Activated CD4-positive, alpha-beta memory T cell treated with anti-CD3 and anti-CD28 coated beads, Interleukin-2, amount 10 ng/mL, durations not matched to agents 7 days and 5 days (primary cell): ENCODE measurements around the gene PRAMEF1. TPM values are rescaled to one million over a fixed set of nuclear protein-coding genes. Genes with fewer than 3 reads are reported as not detected.
"Not testable (repeated sequence)": the region's sequence is repeated elsewhere in the genome, so short reads cannot be mapped to it uniquely, and the experiment has no call there.

Experiments
- CTCF ChIA-PET: fragments of 350-600 bp; sonication (Branson Sonifier 250); formaldehyde crosslinking; loops from one replicate; lab custom pipeline; 2021; ENCODE audit warnings: antibody characterized with exemption, inconsistent platforms; lab: Charles Lee
- POLR2A ChIA-PET: fragments of 350-600 bp; sonication (Branson Sonifier 250); formaldehyde crosslinking; loops from one replicate; lab custom pipeline; 2021; ENCODE audit warnings: antibody characterized with exemption; lab: Charles Lee
- DNase-seq: peaks from one replicate; pipeline ENCODE4 v3.0.0-alpha.2; 2020
- H3K27ac Mint-ChIP-seq: one replicate; pipeline ENCODE4 v1.8.0; 2021; ENCODE audit warnings: mild to moderate bottlenecking, mixed read lengths
- H3K27me3 Mint-ChIP-seq: one replicate; pipeline ENCODE4 v1.8.0; 2021; ENCODE audit warnings: mixed read lengths
- H3K36me3 Mint-ChIP-seq: one replicate; pipeline ENCODE4 v1.8.0; 2021; ENCODE audit warnings: low read depth, mixed read lengths
- H3K4me1 Mint-ChIP-seq: one replicate; pipeline ENCODE4 v1.8.0; 2021; ENCODE audit warnings: mixed read lengths
- H3K4me3 Mint-ChIP-seq: one replicate; pipeline ENCODE4 v1.8.0; 2021; ENCODE audit warnings: mild to moderate bottlenecking, mixed read lengths
- H3K9me3 Mint-ChIP-seq: one replicate; pipeline ENCODE4 v1.8.0; 2021; ENCODE audit warnings: mixed read lengths
- total RNA-seq, 2 experiments: library from RNA; stranded (reverse); gene quantifications; one replicate each; pipeline ENCODE4 v1.2.3, GENCODE V29; 2021

PRAMEF1 gene, protein sequence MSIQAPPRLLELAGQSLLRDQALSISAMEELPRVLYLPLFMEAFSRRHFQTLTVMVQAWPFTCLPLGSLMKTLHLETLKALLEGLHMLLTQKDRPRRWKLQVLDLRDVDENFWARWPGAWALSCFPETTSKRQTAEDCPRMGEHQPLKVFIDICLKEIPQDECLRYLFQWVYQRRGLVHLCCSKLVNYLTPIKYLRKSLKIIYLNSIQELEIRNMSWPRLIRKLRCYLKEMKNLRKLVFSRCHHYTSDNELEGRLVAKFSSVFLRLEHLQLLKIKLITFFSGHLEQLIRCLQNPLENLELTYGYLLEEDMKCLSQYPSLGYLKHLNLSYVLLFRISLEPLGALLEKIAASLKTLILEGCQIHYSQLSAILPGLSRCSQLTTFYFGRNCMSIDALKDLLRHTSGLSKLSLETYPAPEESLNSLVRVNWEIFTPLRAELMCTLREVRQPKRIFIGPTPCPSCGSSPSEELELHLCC
- total RNA-seq = not detected

- CTCF ChIA-PET, H3K36me3 Mint-ChIP-seq, DNase-seq, H3K4me1 Mint-ChIP-seq, H3K27ac Mint-ChIP-seq, H3K9me3 Mint-ChIP-seq, H3K4me3 Mint-ChIP-seq, H3K27me3 Mint-ChIP-seq, POLR2A ChIA-PET: not testable (repeated sequence)
These were observed at the start of gene PRAMEF1 for GRCh38 chr1:12791097-12791496. Gene PRAMEF1 (plus strand): TSS chr1:12791397. CDS start chr1:12793228, 1,831 bp downstream.

DNA sequence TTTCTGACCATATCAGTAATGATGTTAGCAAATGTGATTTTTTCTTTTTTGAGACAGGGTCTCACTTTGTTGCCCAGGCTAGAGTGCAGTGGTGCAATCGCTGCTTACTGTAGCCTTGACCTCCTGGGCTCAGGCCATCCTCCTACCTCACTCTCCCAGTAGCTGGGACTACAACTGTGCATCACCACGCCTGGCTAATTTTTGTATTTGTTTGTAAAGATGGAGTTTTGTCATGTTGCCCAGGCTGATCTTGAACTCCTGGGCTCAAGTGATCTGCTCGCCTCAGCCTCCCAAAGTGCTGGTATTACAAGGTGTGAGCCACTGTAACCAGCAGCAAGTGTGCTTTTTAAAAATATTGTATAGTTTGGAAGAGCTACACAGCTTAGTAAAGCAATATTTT lies 49.3 kb upstream of the PRAMEF1 start:
- no peaks in the 10 kb centered on the region for H3K36me3 Mint-ChIP-seq
- CTCF ChIA-PET = no interaction called here
- no peak for DNase-seq
- H3K4me3 Mint-ChIP-seq = no peak overlapping the region
- no peak overlapping the region for H3K27ac Mint-ChIP-seq
- H3K27me3 Mint-ChIP-seq = peaks cover 18% of the 10 kb centered on the region
- POLR2A ChIA-PET = no interaction called here
- peaks cover 8% of the 10 kb centered on the region for H3K4me1 Mint-ChIP-seq
- H3K9me3 Mint-ChIP-seq = no peaks in the 10 kb centered on the region

- peaks cover 8% of the 10 kb centered on the region for H3K4me1 Mint-ChIP-seq
- peaks cover 10% of the 10 kb centered on the region for H3K9me3 Mint-ChIP-seq
- peaks cover 21% of the 10 kb centered on the region for H3K27me3 Mint-ChIP-seq
- POLR2A ChIA-PET = no interaction called here
- no peak overlapping the region for H3K27ac Mint-ChIP-seq
- no peaks in the 10 kb centered on the region for H3K36me3 Mint-ChIP-seq
- DNase-seq = no peak
- no peak overlapping the region for H3K4me3 Mint-ChIP-seq
- CTCF ChIA-PET = no interaction called here
These were observed 45.8 kb upstream of the PRAMEF1 start for GRCh38 chr1:12745126-12745991.

DNA sequence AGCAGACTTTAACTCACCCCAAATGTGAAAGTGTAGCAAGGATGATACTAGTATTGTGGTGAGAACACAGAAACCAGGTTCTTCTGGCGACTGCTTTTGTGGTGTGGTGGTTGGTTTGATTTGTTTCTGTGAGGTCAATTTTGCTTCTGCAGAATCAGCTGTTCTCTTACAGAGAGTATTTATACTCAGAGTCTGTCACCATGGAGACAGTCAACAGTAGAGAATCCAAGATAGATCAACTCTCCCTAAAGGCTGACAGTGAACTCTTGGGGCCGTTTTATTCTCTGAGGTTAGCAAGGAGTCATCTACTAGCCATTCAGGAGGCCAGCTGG lies 45.2 kb upstream of the PRAMEF1 start, which contains the start of gene CFAP107:
Gene CFAP107, plus strand, starts transcription at position 209 of the 332 bp plus-strand sequence. CDS start 231 bp downstream, outside the sequence.
- H3K4me3 Mint-ChIP-seq = no peak within 1 kb of the TSS
- peaks cover 23% of the 10 kb centered on the region for H3K27me3 Mint-ChIP-seq
- no peak within 1 kb of the TSS for H3K27ac Mint-ChIP-seq

DNA sequence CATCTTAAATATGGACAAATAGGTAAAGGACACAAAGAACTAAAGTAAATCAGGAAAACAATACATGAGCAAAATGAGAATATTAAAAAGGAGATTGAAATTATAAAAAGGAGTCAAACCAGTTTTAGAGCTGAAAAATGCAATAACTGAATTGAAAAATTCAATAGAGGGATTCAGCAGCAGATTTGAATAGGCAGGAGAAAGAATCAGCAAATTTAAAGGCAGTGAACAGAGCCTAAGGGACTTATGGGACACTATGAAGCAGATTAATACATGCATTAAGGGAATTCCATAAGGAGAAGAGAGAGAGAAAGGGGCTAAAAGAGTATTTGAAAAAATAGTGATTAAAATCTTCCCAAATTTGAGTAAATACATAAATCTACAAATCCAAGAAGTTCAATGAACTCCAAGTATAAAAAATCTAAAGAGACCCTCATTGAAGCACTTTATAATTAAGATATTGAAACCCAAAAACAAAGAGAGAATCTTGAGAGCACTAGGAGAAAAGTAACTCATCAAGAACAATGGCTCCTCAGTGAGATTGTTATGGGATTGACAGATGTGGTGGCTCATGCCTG lies 42.3 kb upstream of the PRAMEF1 start:
- Mint-ChIP-seq H3K4me1 (peaks cover 8% of the 10 kb centered on the region), H3K27ac (no peak overlapping the region), H3K27me3 (peaks cover 28% of the 10 kb centered on the region), H3K9me3 (peaks cover 12% of the 10 kb centered on the region), H3K4me3 (no peak overlapping the region), H3K36me3 (no peaks in the 10 kb centered on the region)
- DNase-seq = no peak
- POLR2A ChIA-PET = no interaction called here
- CTCF ChIA-PET = no interaction called here

More for the DNA sequence above, 45.2 kb upstream of the PRAMEF1 start, which contains the start of gene CFAP107:
- no peak for DNase-seq
- H3K36me3 Mint-ChIP-seq = no peaks in the 10 kb centered on the region
- CTCF ChIA-PET = no interaction called here
- POLR2A ChIA-PET = no interaction called here
- H3K4me1 Mint-ChIP-seq = peaks cover 8% of the 10 kb centered on the region
- H3K9me3 Mint-ChIP-seq = peaks cover 12% of the 10 kb centered on the region

- H3K36me3 Mint-ChIP-seq = no peaks in the 10 kb centered on the region
- peaks cover 29% of the 10 kb centered on the region for H3K27me3 Mint-ChIP-seq
- POLR2A ChIA-PET = no interaction called here
- no peak overlapping the region for H3K4me3 Mint-ChIP-seq
- no peak for DNase-seq
- no peak overlapping the region for H3K27ac Mint-ChIP-seq
- CTCF ChIA-PET = no interaction called here
- H3K4me1 Mint-ChIP-seq = no peaks in the 10 kb centered on the region
- H3K9me3 Mint-ChIP-seq = peaks cover 4% of the 10 kb centered on the region
These were observed 36.5 kb upstream of the PRAMEF1 start for GRCh38 chr1:12754738-12755137.

DNA sequence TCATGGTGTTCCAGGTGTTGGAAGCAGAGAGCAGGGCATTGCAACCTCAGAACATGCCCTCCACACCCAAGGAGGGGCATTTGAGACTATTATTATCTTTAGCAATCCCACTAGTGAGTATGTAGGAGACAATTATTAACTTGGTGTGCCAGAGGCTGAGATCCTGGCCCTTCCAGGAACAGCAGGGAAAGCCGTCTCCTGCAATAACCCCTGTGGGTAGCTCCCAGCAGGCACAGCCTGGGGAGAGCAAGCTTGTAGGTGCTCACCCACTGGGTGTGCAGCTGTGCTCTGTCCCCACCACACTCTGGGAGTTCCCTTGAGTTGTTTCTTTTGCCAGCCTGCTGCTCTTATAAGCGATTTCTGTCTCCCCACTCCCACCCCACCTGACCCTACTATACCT lies 34.9 kb upstream of the PRAMEF1 start:
- POLR2A ChIA-PET = no interaction called here
- Mint-ChIP-seq H3K27me3 (peaks cover 27% of the 10 kb centered on the region), H3K4me1 (no peaks in the 10 kb centered on the region), H3K9me3 (no peaks in the 10 kb centered on the region), H3K36me3 (no peaks in the 10 kb centered on the region), H3K27ac (no peak overlapping the region), H3K4me3 (no peak overlapping the region)
- no peak for DNase-seq
- CTCF ChIA-PET = no interaction called here

- Mint-ChIP-seq H3K4me3 (no peak overlapping the region), H3K27ac (no peak overlapping the region), H3K4me1 (no peaks in the 10 kb centered on the region), H3K36me3 (no peaks in the 10 kb centered on the region), H3K27me3 (peaks cover 27% of the 10 kb centered on the region), H3K9me3 (no peaks in the 10 kb centered on the region)
- DNase-seq = no peak
- ChIA-PET CTCF (no interaction called here), POLR2A (interaction anchor here (0.7 kb wide), 1 partner anchor 307 kb away, joined by 3 read pairs; no protein-coding TSS in a partner anchor)
These were observed 34.3 kb upstream of the PRAMEF1 start for GRCh38 chr1:12756768-12757413.

DNA sequence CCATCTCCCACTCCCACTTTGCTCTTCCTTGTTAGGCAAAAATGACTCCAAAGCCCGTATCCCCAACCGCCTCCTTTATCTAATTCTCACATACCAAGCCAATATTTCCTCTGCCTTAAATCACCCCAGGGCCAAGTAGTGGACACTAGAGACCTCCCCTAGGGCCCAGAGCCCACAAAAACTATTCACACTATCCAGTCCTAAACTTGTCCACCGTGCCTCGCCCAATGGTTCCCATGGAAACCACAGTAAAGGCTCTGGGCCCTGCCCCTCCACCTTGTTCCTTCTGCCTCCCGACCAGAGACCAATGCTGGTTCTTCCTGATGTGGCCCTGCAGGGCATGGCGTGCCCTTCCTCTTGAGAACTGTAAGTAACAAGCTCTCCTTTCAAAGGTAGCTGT lies 33.4 kb upstream of the PRAMEF1 start:
- Mint-ChIP-seq H3K36me3 (no peaks in the 10 kb centered on the region), H3K27me3 (peaks cover 27% of the 10 kb centered on the region), H3K27ac (no peak overlapping the region), H3K4me3 (no peak overlapping the region), H3K9me3 (no peaks in the 10 kb centered on the region), H3K4me1 (no peaks in the 10 kb centered on the region)
- no peak for DNase-seq
- ChIA-PET CTCF (no interaction called here), POLR2A (no interaction called here)

DNA sequence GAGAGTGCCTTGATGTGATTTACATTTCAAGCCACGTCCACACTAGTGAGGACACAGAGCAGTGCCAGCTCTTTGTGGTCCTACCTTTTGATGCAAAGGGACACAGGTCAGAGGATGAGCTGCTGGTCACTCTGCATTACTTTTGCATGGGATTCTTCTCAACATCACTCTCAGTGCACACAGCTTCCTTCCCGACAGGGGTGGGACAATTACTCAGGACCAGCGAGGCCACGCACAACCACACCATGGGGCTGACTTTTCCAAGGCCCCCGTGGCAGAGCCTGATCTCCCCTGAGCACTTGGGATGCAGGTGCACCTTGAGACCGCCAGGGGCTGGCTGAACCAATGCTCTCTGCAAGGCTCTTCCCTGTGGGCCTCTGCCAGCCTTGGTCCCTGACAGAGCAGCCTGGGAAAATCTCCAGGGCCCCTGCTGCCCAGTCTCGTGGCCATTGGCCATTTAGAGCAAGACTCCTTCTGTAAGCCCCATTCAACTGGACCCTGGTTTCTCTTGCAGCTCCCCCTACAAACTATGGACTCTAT lies 30.9 kb upstream of the PRAMEF1 start:
- H3K36me3 Mint-ChIP-seq = no peaks in the 10 kb centered on the region
- ChIA-PET POLR2A (no interaction called here), CTCF (no interaction called here)
- H3K9me3 Mint-ChIP-seq = no peaks in the 10 kb centered on the region
- H3K4me1 Mint-ChIP-seq = no peaks in the 10 kb centered on the region
- DNase-seq = no peak
- peaks cover 16% of the 10 kb centered on the region for H3K27me3 Mint-ChIP-seq
- no peak overlapping the region for H3K4me3 Mint-ChIP-seq
- H3K27ac Mint-ChIP-seq = no peak overlapping the region

- no peak overlapping the region for H3K4me3 Mint-ChIP-seq
- DNase-seq = no peak
- H3K4me1 Mint-ChIP-seq = no peaks in the 10 kb centered on the region
- no peak overlapping the region for H3K27ac Mint-ChIP-seq
- peaks cover 16% of the 10 kb centered on the region for H3K27me3 Mint-ChIP-seq
- ChIA-PET POLR2A (no interaction called here), CTCF (interaction anchor here (1.0 kb wide), 1 partner anchor 10 kb away, joined by 3 read pairs; no protein-coding TSS in a partner anchor)
- H3K9me3 Mint-ChIP-seq = no peaks in the 10 kb centered on the region
- H3K36me3 Mint-ChIP-seq = no peaks in the 10 kb centered on the region
These were observed 29.4 kb upstream of the PRAMEF1 start for GRCh38 chr1:12761781-12762180.

DNA sequence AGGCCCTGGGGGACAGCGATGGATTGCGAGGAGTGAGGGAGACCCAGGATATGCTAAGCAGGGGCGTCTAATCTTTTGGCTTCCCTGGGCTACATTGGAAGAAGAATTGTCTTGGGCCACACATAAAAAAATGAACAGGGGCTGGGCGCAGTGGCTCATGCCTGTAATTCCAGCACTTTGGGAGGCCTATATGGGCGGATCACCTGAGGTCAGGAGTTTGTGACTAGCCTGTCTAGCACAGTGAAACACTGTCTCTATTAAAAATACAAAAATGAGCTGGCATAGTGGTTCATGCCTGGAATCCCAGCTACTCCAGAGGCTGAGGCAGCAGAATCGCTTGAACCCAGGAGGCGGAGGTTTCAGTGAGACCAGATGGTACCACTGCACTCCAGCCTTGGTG lies 28.4 kb upstream of the PRAMEF1 start:
- no peaks in the 10 kb centered on the region for H3K9me3 Mint-ChIP-seq
- H3K27ac Mint-ChIP-seq = no peak overlapping the region
- ChIA-PET POLR2A (no interaction called here), CTCF (no interaction called here)
- no peaks in the 10 kb centered on the region for H3K36me3 Mint-ChIP-seq
- no peaks in the 10 kb centered on the region for H3K4me1 Mint-ChIP-seq
- H3K4me3 Mint-ChIP-seq = no peak overlapping the region
- H3K27me3 Mint-ChIP-seq = peaks cover 21% of the 10 kb centered on the region
- DNase-seq = no peak
